Stomach (tissue), 4 donors: ENCODE measurements around the gene MYB.

Source experiments
- EP300 ChIP-seq: sonication (generic); formaldehyde crosslinking; IDR thresholded peaks from one replicate; pipeline ENCODE4 v1.6.1; 2017; ENCODE audit warnings: antibody characterized with exemption
- POLR2A ChIP-seq, 4 donors: fragments of 450-650 bp; IDR thresholded peaks; one replicate each; pipeline ENCODE4 v1.6.1; 2016; ENCODE audit warnings: antibody characterized with exemption in 4 of 4, control low read depth in 2 of 4, mild to moderate bottlenecking in 1 of 4, moderate library complexity in 1 of 4
- TF ChIP-seq, protein P1 (sequence below), 7 experiments: fragments of 450-650 bp in 4 of 7; fragments of 200-600 bp in 3 of 7; sonication (generic) in 3 of 7; IDR thresholded peaks; one replicate each; pipeline ENCODE4 v1.5.1; 2016 to 2019; ENCODE audit warnings: antibody characterized with exemption in 7 of 7, control low read depth in 2 of 7, mild to moderate bottlenecking in 1 of 7

- TF ChIP-seq, protein P1, sequence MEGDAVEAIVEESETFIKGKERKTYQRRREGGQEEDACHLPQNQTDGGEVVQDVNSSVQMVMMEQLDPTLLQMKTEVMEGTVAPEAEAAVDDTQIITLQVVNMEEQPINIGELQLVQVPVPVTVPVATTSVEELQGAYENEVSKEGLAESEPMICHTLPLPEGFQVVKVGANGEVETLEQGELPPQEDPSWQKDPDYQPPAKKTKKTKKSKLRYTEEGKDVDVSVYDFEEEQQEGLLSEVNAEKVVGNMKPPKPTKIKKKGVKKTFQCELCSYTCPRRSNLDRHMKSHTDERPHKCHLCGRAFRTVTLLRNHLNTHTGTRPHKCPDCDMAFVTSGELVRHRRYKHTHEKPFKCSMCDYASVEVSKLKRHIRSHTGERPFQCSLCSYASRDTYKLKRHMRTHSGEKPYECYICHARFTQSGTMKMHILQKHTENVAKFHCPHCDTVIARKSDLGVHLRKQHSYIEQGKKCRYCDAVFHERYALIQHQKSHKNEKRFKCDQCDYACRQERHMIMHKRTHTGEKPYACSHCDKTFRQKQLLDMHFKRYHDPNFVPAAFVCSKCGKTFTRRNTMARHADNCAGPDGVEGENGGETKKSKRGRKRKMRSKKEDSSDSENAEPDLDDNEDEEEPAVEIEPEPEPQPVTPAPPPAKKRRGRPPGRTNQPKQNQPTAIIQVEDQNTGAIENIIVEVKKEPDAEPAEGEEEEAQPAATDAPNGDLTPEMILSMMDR (IDR thresholded peaks at IDR 0.05) = no peak
- TF ChIP-seq POLR2A (IDR thresholded peaks at IDR 0.05) (no peak), EP300 (no peak)
These were observed 47.4 kb downstream of the MYB start for GRCh38 chr6:135228486-135228885.
